Adrenal gland (tissue), 5 donors: Measurements from ENCODE around the gene GBA3.

Experiments used
- POLR2A ChIP-seq, 2 donors: fragments of 450-650 bp; IDR thresholded peaks; one replicate each; pipeline ENCODE4 v1.6.1; 2017; ENCODE audit warnings: antibody characterized with exemption in 2 of 2, mild to moderate bottlenecking in 2 of 2, moderate library complexity in 1 of 2
- TF ChIP-seq, protein P1 (sequence below), 6 experiments: fragments of 450-650 bp in 4 of 6; fragments of 200-600 bp in 2 of 6; sonication (generic) in 1 of 6; IDR thresholded peaks; 1 replicate in 5 of 6; 2 replicates in 1 of 6; pipeline versions ENCODE4 v1.5.1 to v1.8.0; 2016 to 2021; ENCODE audit warnings: antibody characterized with exemption in 6 of 6, mild to moderate bottlenecking in 2 of 6, moderate library complexity in 1 of 6
- donor health status: DM: no; HTN: no; CAD: no.

DNA sequence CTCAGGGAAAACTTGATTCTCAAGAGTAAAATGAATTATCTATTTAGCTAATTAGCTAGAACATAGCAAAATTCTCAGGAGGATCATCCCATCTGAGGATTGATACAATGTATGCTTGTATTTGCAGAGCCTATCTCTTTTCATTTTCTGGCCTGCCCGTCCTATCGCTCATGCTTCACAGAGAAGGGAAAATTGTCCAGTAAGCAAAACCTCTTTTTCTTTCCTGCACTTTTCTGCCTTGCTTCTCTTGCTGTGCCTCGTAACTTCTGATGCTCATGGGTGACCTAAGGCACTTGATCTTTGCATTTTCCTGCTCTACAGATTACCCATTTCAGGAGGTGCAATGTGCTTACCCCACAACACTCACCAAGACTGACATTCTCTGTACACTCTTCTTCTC is 88.1 kb downstream of the GBA3 start:
- TF ChIP-seq, protein P1, sequence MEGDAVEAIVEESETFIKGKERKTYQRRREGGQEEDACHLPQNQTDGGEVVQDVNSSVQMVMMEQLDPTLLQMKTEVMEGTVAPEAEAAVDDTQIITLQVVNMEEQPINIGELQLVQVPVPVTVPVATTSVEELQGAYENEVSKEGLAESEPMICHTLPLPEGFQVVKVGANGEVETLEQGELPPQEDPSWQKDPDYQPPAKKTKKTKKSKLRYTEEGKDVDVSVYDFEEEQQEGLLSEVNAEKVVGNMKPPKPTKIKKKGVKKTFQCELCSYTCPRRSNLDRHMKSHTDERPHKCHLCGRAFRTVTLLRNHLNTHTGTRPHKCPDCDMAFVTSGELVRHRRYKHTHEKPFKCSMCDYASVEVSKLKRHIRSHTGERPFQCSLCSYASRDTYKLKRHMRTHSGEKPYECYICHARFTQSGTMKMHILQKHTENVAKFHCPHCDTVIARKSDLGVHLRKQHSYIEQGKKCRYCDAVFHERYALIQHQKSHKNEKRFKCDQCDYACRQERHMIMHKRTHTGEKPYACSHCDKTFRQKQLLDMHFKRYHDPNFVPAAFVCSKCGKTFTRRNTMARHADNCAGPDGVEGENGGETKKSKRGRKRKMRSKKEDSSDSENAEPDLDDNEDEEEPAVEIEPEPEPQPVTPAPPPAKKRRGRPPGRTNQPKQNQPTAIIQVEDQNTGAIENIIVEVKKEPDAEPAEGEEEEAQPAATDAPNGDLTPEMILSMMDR (IDR thresholded peaks at IDR 0.05): no peak
- TF ChIP-seq POLR2A (IDR thresholded peaks at IDR 0.05): no peak
